HG03159 (cell line): ENCODE data around the gene SEMA5B.

Experiments
- ATAC-seq: cut with Tn5 transposase; IDR thresholded peaks from one replicate; pipeline ENCODE4 v1.9.1; 2021; ENCODE audit warnings: mild to moderate bottlenecking, moderate library complexity; ENCODE audit not compliant: unreplicated experiment

SEMA5B gene

DNA sequence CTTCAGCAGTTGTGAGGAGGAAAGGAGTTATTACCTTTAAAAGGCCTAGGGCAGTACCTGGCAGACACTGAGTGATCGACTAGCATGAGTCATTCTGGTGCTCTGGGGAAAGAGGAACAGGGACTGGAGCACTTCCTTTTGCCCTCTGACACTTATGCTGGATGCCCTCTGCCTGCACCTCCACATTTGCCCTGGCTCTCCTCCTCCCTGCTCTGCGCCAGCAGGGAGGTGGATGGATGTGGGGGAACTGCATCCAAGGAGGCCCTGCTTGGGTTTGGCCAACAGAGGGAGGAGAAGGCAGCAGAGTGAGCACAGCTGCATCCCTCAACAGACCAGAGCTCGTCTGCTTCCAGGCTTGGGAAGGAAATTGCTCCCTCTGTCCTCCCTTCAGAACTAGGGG lies 75.0 kb downstream of the SEMA5B start:
- ATAC-seq, result peak; percentile 74

DNA sequence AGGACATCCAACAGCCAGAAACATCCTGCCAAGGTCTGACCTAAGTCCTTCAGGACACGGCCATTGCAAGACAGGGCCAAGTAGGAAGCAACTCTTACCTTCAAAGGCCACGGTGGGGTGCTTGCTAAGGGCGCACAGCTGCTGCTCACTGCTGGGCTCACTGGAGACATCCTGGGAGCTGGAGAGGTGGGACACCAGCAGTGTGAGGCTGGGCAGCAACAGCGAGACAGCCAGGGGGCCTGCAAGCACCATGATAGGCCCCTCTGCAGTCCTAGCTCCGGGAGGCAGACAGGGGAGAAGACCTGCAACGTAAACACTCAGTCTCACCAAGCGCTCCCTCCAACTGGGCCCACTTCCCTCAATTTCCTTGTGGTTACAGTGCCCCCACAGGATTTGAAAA lies 79.2 kb downstream of the SEMA5B start:
- no peak for ATAC-seq

DNA sequence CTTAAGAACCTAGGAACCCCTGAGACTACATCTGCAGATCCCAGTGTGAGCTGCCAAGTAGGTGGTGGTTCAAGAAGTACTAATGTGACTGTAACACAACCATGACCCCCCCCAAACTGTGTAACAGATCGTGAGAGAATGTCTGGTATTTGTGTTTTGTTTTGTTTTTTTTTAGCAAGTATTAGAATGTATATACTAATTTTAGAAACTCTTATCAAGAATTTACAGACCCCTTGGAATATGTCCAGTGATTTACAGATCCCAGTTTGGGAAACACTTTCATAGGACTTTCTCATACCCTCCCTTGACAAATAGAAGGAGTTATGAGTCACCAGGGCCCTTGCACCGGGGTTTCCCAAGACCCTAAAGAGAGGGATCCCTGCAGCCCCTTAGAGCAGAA lies 79.8 kb downstream of the SEMA5B start:
- no peak for ATAC-seq

DNA sequence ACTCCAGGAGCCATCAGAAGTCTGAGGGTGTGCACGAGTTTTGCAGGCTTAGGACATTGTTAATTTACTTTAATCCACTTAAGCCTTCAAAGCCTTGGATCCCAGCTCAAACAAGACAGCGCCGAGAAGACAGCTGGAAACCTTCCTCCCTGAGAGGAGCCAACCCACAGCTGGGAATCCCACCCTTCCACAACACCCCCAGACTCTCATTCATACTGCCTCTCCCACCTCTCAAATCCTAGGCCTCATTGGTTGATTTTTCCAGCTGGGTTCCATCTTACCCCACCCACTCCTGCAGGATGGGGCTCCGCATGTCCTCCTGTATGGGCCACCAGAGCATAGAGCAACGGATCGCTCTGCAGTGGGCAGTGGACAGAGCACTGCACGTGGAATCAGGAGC lies 80.4 kb downstream of the SEMA5B start:
- ATAC-seq, result no peak

DNA sequence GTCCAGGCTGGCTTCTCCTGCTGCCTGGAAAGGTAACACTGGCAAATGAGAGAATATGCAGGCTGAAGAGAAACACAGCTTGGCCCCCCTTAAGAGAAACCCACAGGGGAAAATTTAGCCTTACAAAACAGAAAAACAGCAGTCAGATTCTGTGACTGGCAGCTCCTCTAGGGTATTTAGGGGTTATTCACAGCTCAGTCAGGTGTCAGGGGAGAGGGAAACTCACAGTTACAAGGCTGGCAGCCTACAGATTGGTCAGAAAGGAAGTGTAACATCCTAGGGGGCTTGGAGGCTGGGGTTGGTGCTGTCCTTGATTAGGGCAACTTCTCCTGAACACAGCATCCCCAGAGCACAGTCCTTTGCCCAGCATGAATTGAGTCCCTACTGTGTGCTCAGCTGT lies 81.4 kb downstream of the SEMA5B start:
- no peak for ATAC-seq

DNA sequence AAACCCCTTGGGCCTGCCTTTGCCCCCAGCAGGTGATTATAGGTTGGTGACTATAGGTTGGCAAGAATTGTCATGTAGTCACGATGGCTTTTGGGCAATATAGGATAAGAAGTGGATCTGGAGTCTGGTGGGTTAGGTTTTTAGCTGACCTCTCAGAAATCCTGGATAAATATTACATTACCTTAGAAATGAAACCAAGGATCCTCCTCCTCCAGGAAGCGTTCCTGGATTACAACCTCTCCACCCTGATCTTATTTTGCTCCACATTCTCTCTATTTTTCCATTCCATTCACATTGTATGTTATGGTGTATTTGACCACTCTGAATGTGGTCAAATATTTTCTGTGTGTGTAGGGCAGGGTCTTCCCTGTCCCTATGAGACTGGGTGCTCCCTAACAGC lies 82.3 kb downstream of the SEMA5B start:
- no peak for ATAC-seq

DNA sequence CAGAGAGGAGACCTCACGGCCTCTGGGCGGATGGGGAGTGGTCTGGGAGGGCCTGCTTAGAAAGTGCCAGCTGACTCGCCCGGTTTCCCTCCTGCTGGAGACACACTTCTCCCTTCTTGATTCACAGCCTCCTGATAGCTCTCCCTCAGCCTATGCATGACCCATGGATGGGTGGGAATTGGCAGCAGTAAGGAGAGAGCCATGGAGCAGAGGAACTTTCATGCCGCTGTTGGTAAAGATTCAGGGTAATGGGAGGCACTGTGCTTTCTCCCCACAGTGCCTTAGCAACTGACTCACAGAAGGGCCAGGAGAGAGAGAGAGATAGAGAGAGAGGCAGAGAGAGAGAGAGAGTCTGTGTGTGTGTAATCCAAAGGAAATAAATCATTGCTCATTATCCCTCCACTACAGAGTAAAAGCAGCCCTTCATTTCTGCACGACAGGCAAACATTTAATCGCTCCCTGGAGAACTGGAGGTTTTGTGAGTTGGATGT lies 82.8 kb downstream of the SEMA5B start:
- no peak for ATAC-seq

DNA sequence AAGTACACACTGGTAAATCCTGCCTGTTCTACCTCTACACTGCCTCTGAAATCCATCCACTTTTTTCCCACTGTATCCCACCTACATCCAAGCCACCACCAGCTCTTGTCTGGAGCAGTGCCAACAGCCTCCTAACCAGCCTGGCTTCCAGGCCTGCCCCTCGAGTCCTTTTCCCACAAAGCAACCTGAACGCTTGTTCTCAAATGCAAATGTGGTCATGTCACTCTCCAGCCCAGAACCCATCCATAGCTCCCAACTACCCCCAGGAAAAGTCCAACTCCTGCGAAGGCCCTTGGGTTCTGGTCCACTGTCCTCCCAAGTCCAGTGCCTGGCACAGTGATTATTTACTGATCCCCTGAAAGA lies 83.8 kb downstream of the SEMA5B start:
- ATAC-seq, result no peak

DNA sequence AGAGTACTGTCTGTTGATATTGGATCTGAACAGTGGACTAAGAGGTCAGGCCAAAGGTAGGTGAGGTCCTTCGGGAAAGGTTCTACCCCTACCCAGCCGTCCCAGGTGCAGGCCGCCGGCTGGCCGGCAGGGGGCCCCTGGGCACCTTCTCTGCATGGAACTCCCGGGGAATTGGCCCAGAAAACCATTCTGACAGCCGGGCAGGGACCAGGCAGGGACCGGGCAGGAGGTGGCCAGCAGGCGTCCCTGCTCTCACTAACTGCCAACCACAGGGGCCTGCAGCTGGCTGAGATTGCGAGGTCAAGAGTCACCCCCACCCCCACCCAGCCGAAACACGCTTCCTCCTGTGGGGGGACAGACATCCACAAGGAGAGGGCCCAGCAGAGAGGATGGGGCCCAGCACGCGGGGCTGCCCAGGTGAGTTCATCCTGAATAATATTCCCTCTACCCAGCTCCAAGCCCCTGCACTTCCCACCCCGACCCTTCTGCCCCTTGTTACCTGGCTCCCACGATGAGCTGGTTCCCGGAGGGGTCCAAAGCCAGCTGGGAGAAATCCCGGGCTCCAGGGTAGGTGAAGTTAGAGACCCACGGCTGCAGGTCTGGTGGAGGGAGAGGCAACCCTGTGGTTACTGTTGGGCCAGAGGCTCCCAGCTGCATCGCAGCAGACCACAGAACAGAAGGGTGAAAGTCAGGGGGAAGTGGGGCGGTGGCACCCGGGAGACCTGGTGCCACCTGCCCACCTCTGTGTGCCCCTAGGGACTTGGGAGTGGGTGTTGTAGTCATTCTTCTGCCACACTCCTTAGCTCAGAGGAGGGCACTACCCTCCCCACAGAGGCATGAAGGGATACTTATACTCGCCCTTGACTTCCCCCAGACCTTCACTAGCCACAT lies 84.4 kb downstream of the SEMA5B start:
- no peak for ATAC-seq

DNA sequence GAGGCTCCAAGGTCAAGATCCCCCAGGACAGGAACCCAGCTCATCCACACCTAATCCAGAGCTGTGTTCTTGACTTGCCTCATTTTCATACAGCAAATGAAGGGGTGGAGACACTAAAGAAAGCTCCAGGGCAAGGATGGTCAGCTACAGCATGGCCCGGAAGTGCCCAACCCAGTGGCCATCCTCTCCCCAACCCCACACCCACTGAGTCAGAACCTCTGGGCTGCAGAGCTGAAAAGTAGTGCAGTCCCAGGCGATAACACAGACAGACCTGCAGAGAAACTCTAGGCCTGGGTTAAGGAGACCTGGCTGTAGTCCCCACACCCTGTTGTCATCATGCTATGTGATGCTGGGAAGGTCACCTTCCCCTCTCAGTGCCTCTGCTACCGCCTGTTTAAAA lies 85.3 kb downstream of the SEMA5B start:
- ATAC-seq, result no peak

DNA sequence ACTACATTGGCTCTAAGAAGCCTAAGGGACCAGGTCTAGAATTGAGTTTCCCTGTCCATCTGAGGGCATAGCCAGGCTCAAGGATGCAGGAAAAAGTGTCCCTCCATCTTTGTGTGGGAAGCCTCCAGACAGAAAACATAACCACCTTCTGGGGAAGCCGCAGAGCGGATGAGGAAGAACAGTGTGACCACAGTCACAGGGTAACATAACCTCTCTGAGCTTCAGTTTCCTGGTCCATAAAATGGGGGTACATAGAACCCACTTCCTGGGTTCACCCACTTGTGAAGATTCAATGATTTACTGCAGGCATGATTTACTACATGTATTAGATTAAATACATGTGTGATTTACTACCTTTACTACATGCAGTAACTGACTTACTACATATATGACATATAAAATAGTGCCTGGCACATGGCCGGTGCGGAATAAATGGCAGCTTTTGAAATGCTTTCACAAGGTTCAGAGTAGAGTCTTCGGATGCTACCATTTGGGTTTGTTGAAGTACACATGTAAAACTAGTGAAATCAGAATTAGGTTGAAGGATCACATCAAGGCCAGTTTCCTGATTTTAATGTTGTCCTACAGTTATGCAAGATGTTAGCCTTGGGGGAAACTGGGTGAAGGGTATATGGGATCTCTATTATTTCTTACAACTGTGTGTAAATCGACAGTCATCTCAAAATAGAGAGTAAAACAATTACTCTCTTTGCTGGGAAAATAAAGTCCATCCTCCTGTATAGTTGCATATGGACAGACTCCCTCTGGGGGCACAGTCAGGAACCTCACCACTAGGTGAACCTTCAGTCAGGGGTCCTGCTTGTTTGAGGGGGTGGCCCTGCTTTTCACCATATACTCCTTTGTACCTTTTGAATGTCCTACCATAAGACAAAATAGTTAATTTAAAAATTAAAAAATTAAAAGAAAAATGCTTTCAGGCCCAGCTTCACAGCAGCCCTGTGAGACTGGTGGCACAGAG lies 86.0 kb downstream of the SEMA5B start:
- no peak for ATAC-seq

DNA sequence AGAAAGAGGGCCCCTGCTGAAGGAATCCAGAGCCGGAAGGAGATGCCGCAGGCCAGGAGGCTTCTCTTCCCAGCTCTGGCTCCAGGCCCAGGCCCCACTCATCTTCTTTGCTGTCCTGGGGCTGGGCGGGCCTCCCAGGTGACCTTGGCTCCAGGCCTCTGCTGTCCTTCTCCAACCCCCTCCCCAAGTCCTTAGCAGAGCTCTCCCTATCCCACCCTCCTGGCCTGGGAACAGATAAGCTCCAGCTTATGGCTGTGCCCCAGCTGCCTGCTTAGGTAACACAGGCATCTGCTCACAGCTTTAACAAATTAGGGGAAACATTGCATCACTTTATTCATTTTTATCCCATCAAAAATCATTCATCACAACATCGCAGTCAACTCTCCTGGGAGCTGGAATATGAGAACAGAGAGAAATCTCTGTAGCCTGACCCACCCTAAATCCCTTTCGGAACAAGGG lies 86.9 kb downstream of the SEMA5B start:
- no peak for ATAC-seq

DNA sequence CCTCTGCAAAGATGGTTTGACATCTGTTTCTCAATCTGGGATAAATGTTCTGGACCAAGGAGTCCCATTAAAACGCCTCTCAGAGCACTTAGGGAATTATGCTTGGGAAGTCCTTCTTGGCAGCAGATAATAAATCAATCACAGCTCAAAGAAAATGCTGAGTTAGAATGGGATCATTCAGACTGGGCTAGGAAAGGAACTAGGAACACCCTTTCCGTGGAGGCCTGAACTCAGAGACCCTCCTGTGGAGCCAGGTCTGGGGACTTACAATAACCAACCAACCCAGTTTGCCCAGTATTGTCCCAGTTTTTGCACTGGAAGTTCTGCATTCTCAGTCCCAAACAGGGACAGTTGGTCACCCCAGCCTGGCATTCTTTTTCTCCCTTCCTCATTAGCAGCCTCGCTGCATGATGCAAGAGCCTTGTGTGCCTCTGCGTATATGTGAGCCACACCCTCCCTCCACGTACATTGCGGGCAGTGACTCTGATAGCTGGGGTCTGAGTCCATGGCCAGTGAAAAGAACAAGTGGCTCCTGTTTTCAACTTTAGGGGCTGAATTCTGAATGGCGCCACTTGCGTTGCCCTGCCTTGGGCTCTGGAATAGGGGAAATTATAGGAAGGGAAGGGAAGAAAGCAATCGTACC lies 88.7 kb downstream of the SEMA5B start:
- no peak for ATAC-seq

DNA sequence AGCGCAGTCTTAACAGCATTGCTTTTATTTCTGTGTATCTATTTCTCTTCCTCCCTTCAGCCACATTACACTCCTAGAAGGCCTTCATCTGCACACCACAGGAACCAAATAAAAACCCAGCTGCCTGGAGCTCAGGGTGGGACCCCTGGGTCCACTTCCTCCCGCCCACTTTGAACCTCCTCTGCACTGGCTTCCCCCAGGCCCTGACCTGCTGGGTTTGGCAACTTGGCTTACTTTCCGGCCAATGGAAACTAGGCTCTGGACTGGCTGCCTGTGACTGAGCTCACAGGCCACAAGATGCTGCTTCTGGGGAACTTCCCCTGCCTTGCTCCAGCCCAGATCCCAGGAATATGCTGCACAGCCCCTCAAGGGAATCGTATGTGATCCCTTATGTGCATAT lies 89.8 kb downstream of the SEMA5B start:
- no peak for ATAC-seq

DNA sequence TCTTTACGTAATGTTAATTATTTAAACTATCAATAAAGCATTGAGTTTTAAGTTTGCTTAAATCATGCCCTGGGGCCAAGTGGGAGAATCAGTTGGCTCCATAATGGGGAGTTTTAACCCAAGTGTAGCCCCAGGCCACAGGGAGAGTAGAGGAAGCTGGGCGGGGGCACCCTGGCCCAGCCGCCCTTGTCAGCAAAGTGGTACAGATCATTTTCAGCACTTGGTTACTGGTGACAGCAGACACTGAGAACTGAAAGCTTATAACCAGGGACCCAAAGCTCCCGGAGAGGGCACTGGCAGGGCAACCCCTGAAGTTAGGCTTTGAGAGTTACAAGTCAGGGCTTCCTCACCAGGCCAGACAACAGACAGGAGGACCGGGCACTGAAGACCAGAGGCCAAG lies 90.6 kb downstream of the SEMA5B start:
- no peak for ATAC-seq

DNA sequence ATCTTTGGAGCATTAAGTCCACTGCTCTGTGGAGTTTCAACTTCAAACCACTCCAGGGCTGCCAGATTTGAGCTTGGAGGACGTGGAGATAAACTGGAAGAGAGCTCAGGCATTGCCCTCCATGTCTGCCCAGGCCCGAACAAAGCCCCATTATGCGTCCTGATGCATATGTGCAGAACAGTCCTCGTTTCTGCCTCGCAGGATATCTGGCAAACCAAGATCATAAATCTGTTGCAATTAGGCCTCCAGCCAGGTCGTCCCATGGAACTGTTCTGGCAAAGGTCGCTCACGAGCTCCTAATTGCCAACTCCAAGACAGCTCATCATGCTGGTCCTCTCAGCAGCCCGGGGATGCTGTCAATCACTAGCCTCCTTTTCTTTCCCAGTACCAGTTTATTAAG lies 91.2 kb downstream of the SEMA5B start:
- ATAC-seq, result no peak

DNA sequence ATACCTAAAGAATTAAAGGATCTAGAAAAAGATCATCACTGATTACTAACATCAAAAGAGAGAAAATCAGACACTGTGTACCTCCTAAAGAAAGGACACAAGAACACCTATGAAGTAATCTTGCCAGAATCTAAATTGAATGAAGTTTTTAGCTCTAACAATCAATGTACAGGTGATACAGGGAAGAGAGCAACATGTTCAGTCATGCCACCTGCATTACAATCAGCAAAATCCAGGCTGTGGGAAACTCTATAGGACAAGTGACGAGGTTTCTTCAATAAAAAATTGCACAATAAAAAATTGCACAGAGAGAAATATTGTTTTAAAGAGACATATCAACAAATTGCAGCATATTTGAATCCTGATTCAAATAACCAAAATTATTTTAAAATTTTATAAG lies 93.3 kb downstream of the SEMA5B start:
- ATAC-seq, result no peak

DNA sequence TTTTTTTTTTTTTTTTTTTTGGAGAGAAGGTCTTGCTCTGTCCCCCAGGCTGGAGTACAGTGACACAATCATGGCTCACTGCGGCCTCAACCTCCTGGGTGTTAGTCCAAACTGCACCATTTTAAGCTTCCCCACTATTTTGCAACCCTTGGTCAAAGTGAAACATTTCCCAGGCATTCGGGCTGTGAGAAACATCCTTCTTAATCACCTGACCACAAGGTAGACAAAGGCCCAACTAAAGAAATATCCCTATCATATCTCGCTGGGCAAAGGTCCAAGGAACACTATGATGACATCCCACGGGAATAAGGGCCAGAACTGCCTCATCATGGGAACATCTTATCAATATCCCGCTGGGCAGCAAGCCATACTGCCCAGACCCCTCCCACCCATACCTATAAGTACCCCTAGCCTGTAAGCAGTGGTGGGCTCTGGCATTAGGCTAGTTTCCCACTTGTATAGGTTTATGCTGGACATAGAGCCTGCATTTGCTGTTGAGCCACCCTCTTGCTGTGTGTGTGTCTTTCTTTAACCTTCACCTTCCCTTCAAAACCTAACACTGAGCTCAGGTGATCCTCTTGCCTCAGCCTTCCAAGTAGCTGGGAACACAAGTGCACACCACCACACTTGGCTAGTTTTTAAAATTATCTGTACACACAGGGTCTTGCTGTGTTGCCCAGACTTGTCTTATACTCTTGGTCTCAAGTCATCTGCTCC lies 95.2 kb downstream of the SEMA5B start:
- no peak for ATAC-seq

DNA sequence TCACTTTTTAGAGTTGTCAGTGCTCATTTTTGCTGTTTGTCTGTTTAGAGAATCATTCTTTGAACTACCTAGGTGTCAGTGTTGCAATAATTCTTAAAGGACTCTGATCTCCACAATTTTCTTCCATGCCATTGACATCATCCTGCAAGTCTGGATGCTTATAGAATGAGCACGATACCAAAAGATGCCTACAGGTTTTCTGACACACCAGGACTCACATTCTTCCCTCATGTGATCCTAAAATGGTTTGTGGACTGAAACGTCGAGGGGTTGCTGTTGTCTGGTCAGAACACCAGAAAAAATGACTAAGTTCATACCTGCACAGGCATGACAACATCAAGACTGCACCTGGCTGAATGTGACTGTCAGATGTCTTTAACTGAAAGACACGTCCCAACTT lies 95.9 kb downstream of the SEMA5B start:
- no peak for ATAC-seq
